Liver (tissue), 3 donors: ENCODE measurements around the gene PRND.

ENCODE experiments used
- CTCF ChIP-seq: fragments of 150-350 bp; IDR thresholded peaks from 2 replicates; pipeline ENCODE4 v1.5.1; 2017; ENCODE audit warnings: improper control_type of control experiment, low read depth, low read length; ENCODE audit not compliant: missing input control
- GABPA ChIP-seq, 2 donors: IDR thresholded peaks in 1 of 2; conservative IDR thresholded peaks in 1 of 2; 2 replicates each; pipeline ENCODE4 v1.6.1; 2016; ENCODE audit warnings: antibody characterized with exemption in 2 of 2, mild to moderate bottlenecking in 1 of 2, moderate library complexity in 1 of 2
- HNF4A ChIP-seq, 2 donors: conservative IDR thresholded peaks; 2 replicates each; pipeline ENCODE4 v1.6.1; 2016; ENCODE audit warnings: antibody characterized with exemption in 2 of 2, mild to moderate bottlenecking in 2 of 2
- RAD21 ChIP-seq, 2 donors: IDR thresholded peaks; 2 replicates each; pipeline ENCODE4 v1.6.1; 2016; ENCODE audit warnings: antibody characterized with exemption in 2 of 2, mild to moderate bottlenecking in 2 of 2
- REST ChIP-seq: IDR thresholded peaks from 2 replicates; pipeline ENCODE4 v1.6.1; 2016; ENCODE audit warnings: antibody characterized with exemption, mild to moderate bottlenecking
- donor health status: healthy.
- donor health status: healthy.

GRCh38 chr20:4682682-4683081, 39.0 kb upstream of the PRND start:
- no peak for TF ChIP-seq RAD21 (IDR thresholded peaks at IDR 0.05)
- TF ChIP-seq CTCF: no peak
- no peak for TF ChIP-seq REST
- TF ChIP-seq HNF4A (conservative IDR thresholded peaks at IDR 0.05): no peak
- no peak for TF ChIP-seq GABPA (IDR thresholded peaks at IDR 0.05 in 1 of 2, conservative IDR thresholded peaks at IDR 0.05 in 1 of 2)
